Caco-2 (cell line): Measurements from ENCODE around the gene NDFIP2. TPM values are rescaled to one million over a fixed set of nuclear protein-coding genes. Genes with fewer than 3 reads are reported as not detected.
A peak's percentile ranks its signal among the peaks of the same experiment; 100 is the strongest.

Experiments
- BruUV-seq: library from RNA; stranded (reverse); fragments of 400-500 nt; replicated peaks from 2 replicates; lab custom pipeline; 2021; lab: Mats Ljungman, UMichigan
- CTCF ChIA-PET: fragments of 300-600 bp; sonication (Branson Sonifier 250); formaldehyde crosslinking; loops from one replicate; lab custom pipeline; 2022; ENCODE audit warnings: antibody characterized with exemption; lab: Charles Lee
- POLR2A ChIA-PET: fragments of 300-600 bp; sonication (Branson Sonifier 250); formaldehyde crosslinking; loops from one replicate; lab custom pipeline; 2022; ENCODE audit warnings: antibody characterized with exemption; lab: Charles Lee
- DNase-seq, 2 experiments: peaks; one replicate each; pipeline versions ENCODE4 v3.0.0 to v3.0.0-alpha.2; 2020 to 2022
- H3K27me3 ChIP-seq: replicated peaks from 2 replicates; pipeline ENCODE4 v1.6.0; 2011; ENCODE audit warnings: low read length; ENCODE audit not compliant: control insufficient read depth, insufficient read depth
- H3K36me3 ChIP-seq: 2 replicates; pipeline ENCODE4 v1.5.1; 2011; ENCODE audit warnings: low read length; ENCODE audit not compliant: control insufficient read depth, insufficient read depth
- H3K4me1 ChIP-seq: fragments of 250-450 bp; sonication (Bioruptor Pico); 2 replicates; pipeline ENCODE4 v1.5.1; 2020; ENCODE audit warnings: mild to moderate bottlenecking
- H3K4me3 ChIP-seq: 2 replicates; pipeline ENCODE4 v1.5.1; 2011; ENCODE audit warnings: low read depth, mild to moderate bottlenecking, control low read depth, low read length
- H3K9me3 ChIP-seq: fragments of 250-450 bp; sonication (Bioruptor Pico); 2 replicates; pipeline ENCODE4 v1.5.1; 2020; ENCODE audit warnings: mild to moderate bottlenecking, moderate library complexity
- H3K27ac Mint-ChIP-seq: one replicate; pipeline ENCODE4 v1.8.0; 2022; ENCODE audit warnings: mixed read lengths; ENCODE audit not compliant: unreplicated experiment
- H3K27me3 Mint-ChIP-seq: one replicate; pipeline ENCODE4 v1.8.0; 2022; ENCODE audit warnings: mixed read lengths; ENCODE audit not compliant: insufficient read depth, unreplicated experiment
- H3K36me3 Mint-ChIP-seq: one replicate; pipeline ENCODE4 v1.8.0; 2022; ENCODE audit warnings: mild to moderate bottlenecking, mixed read lengths; ENCODE audit not compliant: insufficient read depth, unreplicated experiment
- H3K4me1 Mint-ChIP-seq: one replicate; pipeline ENCODE4 v1.8.0; 2022; ENCODE audit warnings: low read depth, mixed read lengths; ENCODE audit not compliant: unreplicated experiment
- H3K4me3 Mint-ChIP-seq: one replicate; pipeline ENCODE4 v1.8.0; 2022; ENCODE audit warnings: mild to moderate bottlenecking, moderate library complexity, mixed read lengths; ENCODE audit not compliant: unreplicated experiment
- H3K9me3 Mint-ChIP-seq: one replicate; pipeline ENCODE4 v1.8.0; 2022; ENCODE audit warnings: mixed read lengths; ENCODE audit not compliant: unreplicated experiment
- intact Hi-C: fragments of 100-400 bp; cut with micrococcal nuclease; formaldehyde crosslinking; loops from one replicate; pipeline ENCODE4 v1.10.0; 2022; ENCODE audit not compliant: unreplicated experiment
- total RNA-seq: library from RNA; stranded (reverse); gene quantifications from 2 replicates; pipeline ENCODE4 v1.2.3, GENCODE V29; 2022
- TF ChIP-seq, protein P1 (sequence below), 2 experiments: fragments of 200-600 bp in 1 of 2; IDR thresholded peaks; 1 replicate in 1 of 2; 2 replicates in 1 of 2; pipeline versions ENCODE4 v1.5.1 to v1.8.0; 2011 to 2022; ENCODE audit warnings: antibody characterized with exemption in 1 of 2, control low read depth in 1 of 2, inconsistent platforms in 1 of 2, low read depth in 1 of 2, low read length in 1 of 2, mild to moderate bottlenecking in 1 of 2, moderate library complexity in 1 of 2; ENCODE audit not compliant: insufficient read depth in 1 of 2, severe bottlenecking in 1 of 2, unreplicated experiment in 1 of 2

NDFIP2 gene
- total RNA-seq, 1 experiment from 2014 or later = 61.2 TPM

GRCh38 chr13:79519255-79519654 is 38.3 kb downstream of the NDFIP2 start:
- ChIA-PET POLR2A (no interaction called here), CTCF (no interaction called here)
- H3K9me3 Mint-ChIP-seq = no peaks in the 10 kb centered on the region
- Histone ChIP-seq H3K4me1 (no peaks in the 10 kb centered on the region), H3K27me3 (no peaks in the 10 kb centered on the region), H3K9me3 (no peaks in the 10 kb centered on the region), H3K36me3 (no peaks in the 10 kb centered on the region), H3K4me3 (no peak overlapping the region)
- no peak overlapping the region for H3K4me3 Mint-ChIP-seq
- H3K36me3 Mint-ChIP-seq = peaks cover 11% of the 10 kb centered on the region
- no peak overlapping the region for H3K27ac Mint-ChIP-seq
- H3K4me1 Mint-ChIP-seq = no peaks in the 10 kb centered on the region
- H3K27me3 Mint-ChIP-seq = no peaks in the 10 kb centered on the region
- DNase-seq = no peak
- TF ChIP-seq, protein P1, sequence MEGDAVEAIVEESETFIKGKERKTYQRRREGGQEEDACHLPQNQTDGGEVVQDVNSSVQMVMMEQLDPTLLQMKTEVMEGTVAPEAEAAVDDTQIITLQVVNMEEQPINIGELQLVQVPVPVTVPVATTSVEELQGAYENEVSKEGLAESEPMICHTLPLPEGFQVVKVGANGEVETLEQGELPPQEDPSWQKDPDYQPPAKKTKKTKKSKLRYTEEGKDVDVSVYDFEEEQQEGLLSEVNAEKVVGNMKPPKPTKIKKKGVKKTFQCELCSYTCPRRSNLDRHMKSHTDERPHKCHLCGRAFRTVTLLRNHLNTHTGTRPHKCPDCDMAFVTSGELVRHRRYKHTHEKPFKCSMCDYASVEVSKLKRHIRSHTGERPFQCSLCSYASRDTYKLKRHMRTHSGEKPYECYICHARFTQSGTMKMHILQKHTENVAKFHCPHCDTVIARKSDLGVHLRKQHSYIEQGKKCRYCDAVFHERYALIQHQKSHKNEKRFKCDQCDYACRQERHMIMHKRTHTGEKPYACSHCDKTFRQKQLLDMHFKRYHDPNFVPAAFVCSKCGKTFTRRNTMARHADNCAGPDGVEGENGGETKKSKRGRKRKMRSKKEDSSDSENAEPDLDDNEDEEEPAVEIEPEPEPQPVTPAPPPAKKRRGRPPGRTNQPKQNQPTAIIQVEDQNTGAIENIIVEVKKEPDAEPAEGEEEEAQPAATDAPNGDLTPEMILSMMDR (IDR thresholded peaks at IDR 0.05; ENCODE audit: insufficient read depth in 1 of 2, low read depth in 1 of 2, low read length in 1 of 2, severe bottlenecking in 1 of 2, unreplicated experiment in 1 of 2) = no peak
- BruUV-seq = no TSS peak
- intact Hi-C loops = no loop called here

DNA sequence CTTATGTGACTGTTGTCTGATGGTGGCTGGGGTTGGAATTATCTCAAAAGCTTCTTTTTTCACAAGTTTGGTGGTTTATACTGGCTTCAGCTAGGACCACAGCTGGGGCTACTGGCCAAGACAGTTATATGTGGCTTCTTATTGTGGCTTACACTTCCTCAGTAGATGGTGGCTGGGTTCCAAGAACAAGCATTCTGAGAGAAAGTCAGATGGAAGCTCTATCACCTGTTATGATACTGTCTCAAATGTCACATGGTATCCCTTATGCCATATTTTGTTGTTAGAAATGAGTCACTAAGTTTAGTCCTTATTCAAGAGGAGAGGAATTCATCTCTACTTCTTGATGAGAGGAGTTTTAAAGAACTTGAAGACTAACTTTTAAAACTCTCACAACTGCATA is 41.6 kb downstream of the NDFIP2 start:
- no peaks in the 10 kb centered on the region for H3K27me3 ChIP-seq
- Mint-ChIP-seq H3K4me1 (no peaks in the 10 kb centered on the region), H3K27ac (no peak overlapping the region), H3K27me3 (no peaks in the 10 kb centered on the region), H3K4me3 (no peak overlapping the region), H3K9me3 (no peaks in the 10 kb centered on the region), H3K36me3 (peaks cover 11% of the 10 kb centered on the region)
- H3K4me1 ChIP-seq = no peaks in the 10 kb centered on the region
- H3K4me3 ChIP-seq = no peak overlapping the region
- TF ChIP-seq, protein P1 (IDR thresholded peaks at IDR 0.05; ENCODE audit: insufficient read depth in 1 of 2, low read depth in 1 of 2, low read length in 1 of 2, severe bottlenecking in 1 of 2, unreplicated experiment in 1 of 2) = no peak
- intact Hi-C loops = no loop called here
- POLR2A ChIA-PET = no interaction called here
- CTCF ChIA-PET = no interaction called here
- TSS peak; percentile 3 for BruUV-seq
- no peaks in the 10 kb centered on the region for H3K9me3 ChIP-seq
- no peak for DNase-seq
- 0 out of 2 replicates have a peak, but pooled peaks cover 2% of the 10 kb centered on the region for H3K36me3 ChIP-seq

DNA sequence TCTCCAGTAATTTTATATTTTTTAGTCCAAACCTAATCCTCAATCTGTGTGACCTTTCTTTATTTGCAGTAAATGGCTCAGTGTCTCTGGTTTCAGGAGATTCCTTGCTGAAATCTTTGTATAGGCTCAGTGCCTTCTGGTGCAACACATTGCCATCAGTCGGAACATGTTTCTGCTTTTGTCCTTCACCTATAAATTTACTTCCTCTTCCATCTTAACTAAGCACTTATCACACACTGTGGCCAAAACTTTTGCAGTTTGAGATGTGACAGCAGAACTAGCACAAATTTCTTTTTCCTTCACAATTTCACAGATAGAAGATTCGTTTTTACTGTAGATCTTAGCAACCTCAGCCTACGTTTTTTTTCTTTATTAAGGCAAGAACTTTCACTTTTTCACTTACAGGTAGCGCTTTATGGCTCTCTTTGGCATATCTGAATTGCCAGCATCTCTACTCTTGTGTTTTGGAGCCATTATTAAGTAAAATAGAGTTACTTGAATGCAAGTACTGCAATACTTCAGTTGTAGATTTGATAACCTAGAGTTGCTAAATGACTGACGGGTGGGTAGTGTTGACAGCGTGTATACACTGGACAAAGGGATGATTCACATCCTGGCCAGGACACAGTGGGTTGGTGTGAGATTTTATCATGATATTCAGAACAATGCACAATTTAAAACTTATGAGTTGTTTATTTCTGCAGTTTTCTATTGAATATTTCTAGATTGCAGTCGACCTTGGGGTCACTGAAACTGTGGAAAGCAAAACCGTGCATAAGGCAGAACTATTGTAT is 44.3 kb downstream of the NDFIP2 start:
- TF ChIP-seq, protein P1 (IDR thresholded peaks at IDR 0.05; ENCODE audit: insufficient read depth in 1 of 2, low read depth in 1 of 2, low read length in 1 of 2, severe bottlenecking in 1 of 2, unreplicated experiment in 1 of 2) = no peak
- BruUV-seq = no TSS peak
- intact Hi-C loops = no loop called here

More for the DNA sequence above, 44.3 kb downstream of the NDFIP2 start:
- Mint-ChIP-seq H3K9me3 (no peaks in the 10 kb centered on the region), H3K27me3 (no peaks in the 10 kb centered on the region), H3K36me3 (peaks cover 11% of the 10 kb centered on the region), H3K4me1 (no peaks in the 10 kb centered on the region), H3K4me3 (no peak overlapping the region), H3K27ac (no peak overlapping the region)
- 0 out of 2 replicates have a peak, but pooled peaks cover 2% of the 10 kb centered on the region for H3K36me3 ChIP-seq
- H3K4me1 ChIP-seq = no peaks in the 10 kb centered on the region
- no peak for DNase-seq
- no peak overlapping the region for H3K4me3 ChIP-seq
- CTCF ChIA-PET = no interaction called here
- POLR2A ChIA-PET = no interaction called here
- H3K27me3 ChIP-seq = no peaks in the 10 kb centered on the region
- H3K9me3 ChIP-seq = no peaks in the 10 kb centered on the region
